GM19025 (cell line): Measurements from ENCODE around the gene GCA.

Experiments used
- ATAC-seq: cut with Tn5 transposase; IDR thresholded peaks from one replicate; pipeline ENCODE4 v1.9.1; 2021; ENCODE audit warnings: mild to moderate bottlenecking, low read depth, moderate library complexity; ENCODE audit not compliant: unreplicated experiment

GCA gene, protein sequence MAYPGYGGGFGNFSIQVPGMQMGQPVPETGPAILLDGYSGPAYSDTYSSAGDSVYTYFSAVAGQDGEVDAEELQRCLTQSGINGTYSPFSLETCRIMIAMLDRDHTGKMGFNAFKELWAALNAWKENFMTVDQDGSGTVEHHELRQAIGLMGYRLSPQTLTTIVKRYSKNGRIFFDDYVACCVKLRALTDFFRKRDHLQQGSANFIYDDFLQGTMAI

DNA sequence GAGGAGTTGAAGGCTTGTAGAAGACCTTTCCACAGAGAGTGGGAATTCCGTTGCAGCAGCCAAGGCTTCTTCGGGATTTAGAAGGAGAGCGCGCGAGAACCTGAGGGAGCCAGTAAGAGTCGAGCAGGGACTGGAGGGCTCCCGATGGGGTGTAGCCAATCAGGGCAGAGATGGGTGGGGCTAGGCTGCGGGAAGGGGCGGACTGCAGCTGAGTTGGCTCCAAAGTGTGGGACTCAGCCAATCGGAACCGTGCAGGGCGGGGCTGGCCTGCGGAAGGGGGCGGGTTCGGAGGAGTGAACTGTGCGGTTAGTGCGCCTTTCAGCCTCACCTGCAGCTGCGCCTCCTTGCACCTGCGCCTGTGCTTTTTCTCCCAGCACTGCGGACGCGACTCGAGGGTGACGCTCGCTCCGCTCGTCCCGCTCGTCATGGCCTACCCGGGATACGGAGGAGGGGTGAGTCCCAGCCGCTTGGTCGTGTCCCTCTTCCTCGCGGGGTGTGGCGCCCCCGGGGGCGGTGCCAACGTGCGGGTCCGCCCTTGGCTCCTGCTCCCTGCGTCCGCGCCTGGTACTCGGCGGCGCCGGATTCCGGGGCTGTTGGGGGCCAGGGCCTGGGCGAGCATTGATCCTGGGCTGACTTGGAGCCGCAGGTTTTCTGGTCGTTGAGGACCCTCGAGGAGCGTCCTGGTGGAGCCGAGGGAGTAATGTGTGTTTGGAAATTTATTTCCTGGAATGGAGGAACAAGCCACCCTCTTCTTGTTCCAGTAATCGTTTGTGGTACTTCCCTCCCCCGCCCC lies at the start of gene GCA:
Gene GCA (plus strand): TSS at position 309 of the 793 bp plus-strand sequence. CDS start 117 bp downstream, at position 426.
- ATAC-seq, result peak; percentile 98

DNA sequence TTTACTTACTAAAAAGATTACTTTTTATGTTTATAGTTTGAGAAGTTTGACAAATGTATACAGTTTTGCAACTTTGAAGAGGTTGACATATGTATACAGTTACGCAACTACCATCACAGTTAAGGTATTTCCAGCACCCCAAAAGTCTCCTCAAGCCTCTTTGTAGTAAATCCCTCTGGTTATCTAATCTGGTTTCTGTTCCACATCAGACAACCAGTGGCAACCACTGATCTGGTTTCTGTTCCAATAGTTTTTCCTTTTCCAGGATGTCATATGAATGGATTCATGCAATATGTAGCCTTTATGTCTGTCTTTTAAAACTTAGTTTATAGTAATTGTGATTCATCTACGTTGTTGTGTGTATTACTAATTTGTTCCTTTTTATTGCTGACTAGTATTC lies 48.9 kb upstream of the GCA start:
- ATAC-seq, result no peak

DNA sequence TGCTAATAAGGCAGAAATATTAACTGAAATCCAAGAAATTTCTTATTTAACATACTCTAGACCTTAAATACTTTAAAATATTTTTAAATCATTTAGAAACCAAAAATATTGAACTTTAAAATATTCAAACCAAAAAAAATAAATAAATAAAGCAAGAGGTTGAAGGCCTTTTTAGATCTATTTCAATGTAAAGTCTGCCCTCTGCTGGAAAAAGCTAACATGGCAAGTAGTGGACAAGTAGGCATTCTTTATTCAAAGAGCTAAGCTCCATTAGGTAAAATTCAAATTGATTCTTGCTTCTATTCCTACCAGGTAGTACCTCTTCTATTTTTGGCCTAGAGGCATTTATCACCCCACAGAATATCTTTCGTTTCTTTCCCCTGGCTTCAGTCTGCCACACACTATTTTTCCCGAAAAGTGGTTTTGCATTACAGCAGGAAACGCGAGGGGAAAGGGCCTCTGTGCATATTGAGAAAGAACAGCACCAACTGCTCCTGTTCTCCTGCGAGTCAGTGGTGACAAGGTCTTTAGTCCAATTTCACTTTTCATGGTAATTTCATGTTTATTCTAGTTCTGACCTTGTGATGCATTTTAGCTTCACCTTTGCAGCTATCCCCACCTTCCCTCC lies 45.9 kb upstream of the GCA start:
- no peak for ATAC-seq

DNA sequence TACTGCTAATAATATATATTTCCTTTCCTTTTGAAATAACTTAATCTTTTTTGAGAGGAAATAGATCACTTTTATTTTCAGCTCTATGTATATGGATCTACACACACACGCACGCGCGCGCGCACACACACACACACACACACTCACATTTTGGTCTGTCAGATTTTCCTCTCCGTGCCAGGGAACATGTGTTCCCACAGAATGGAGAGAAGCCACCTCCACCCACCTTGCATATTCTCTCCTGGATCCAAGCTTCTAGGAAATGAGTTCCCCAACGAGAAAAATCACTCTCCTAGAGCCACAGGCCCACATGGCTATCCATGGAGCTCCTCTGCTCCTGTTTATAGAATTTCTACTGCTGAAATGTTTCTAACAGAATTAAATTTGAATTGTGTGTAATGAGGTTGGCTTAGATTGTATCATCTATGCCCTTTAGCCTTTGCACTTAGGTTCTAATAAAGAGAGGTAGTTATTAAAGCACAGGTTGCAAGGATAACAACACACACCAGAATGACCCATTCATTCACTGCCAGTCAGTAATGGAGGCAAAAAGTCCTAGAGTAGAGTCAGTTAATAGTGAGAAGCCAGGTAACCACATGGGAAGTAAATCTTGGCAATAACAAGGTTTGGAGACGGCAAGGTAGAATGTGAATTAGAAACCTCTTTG lies 45.1 kb upstream of the GCA start:
- ATAC-seq, result no peak

DNA sequence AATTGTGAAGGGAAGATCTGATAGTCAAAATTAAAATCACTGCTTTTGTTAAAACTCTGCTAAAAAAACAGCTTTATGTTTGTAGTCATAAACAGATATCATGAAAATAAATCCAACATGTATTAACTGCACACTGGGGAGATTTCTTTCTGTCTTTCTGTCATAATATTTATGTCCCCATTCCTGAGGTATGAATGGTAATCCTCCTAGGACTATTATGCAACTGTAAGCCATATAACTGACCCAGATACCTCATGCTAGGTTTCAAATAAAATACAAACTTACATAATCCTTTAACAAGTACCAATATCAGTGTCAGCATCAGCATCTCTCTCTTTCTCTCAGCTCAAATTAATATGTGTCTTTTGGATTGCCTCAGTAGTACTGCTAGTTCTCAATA lies 43.7 kb upstream of the GCA start:
- no peak for ATAC-seq

DNA sequence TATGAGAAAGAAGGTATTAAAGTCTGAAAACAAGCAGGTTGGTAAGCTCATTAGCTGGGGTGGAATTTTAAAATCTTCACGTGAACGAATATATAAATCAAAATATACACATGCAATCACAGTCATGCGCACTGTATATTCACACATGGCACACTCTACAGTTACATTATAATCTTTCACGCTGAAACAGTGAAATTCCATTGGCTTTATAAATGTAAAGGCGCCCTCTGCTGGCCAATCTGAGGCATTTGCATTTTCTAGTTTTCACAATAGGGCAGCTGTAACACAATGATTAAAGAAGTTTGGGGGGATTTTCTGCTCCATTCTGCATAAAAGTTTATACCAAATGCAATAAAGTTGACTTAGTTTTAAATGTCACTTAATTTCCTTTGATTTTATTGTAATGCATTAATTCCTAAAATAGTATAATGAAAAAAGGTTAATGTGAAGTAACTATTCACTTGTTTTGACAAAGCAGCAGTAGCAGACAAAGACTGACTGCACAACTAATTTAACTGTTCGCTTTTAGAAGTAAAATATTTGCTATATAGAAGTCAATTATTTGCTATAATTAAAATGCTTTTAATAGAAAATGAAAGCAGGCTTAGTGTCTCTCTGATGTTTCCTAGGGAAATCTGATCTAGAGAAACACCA lies 42.7 kb upstream of the GCA start:
- no peak for ATAC-seq

DNA sequence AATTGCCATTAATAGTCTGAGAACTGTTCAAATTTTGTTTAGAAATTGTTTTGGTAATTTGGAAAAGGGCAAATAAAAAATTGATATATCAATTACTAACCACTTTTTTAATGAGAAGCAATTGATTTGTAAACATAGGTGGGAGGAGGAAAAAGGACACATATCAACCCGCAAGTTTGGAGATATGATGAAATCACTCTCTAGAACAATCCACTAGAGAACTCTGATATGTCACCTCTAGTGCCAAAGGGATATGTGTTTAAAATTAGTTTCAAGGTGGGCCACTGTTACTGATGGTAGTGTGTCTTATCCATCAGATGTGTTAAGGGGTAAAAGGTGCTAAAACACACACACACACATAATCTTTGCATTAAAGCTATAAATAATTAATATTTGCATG lies 42.1 kb upstream of the GCA start:
- ATAC-seq, result no peak

DNA sequence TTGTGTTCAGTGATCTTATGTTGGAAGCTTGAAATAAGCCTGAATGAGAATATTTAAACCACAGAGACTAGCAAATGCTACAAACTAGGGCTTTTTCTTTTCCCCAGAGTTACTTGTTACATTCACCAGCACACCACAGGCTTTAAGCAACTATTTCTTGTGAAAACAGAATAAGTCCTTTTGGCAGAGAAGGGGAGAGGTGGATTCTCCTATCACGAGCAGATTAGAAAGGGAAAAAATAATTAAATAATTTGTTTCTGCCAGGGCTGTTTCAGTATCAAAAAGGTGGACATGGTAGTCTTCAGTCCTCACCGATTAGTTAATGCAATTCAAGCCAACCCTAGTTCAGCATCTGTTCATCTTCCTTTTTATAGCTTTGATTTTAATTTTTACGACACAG lies 38.0 kb upstream of the GCA start:
- no peak for ATAC-seq

DNA sequence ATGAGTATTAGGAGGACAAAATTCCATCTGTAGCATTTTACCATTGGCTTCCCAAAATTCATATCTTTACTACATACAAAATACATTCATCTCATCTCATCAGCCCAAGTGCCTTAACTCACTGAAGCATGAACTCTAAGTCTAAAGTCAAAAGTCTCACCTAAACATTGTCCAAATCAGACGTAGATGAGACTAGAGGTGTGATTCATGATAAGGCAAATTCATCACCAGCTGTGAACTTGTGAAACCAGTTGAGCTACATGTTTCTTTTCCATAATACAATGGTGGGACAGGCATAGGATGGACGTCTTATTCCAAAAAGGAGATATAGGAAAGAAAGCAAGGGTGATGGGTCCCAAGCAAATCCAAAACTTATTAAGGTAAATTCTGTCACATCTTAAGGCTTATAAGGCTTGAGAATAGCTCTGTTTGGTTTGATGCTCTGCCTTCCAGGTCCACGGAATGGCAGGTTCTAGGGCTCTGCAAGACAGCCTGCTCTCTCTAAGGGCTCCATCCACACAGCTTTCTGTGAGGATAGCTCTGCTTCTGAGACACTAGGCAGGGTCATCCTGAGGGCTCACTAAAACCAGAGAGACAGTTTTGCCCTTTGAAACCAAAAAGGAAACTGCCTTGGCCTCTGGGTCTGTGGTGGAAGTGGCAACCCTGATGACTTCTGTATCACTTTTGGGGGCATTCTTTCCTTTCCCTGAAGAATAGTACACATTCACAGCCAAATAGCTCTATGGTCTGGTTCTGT lies 35.0 kb upstream of the GCA start:
- peak; percentile 55 for ATAC-seq

DNA sequence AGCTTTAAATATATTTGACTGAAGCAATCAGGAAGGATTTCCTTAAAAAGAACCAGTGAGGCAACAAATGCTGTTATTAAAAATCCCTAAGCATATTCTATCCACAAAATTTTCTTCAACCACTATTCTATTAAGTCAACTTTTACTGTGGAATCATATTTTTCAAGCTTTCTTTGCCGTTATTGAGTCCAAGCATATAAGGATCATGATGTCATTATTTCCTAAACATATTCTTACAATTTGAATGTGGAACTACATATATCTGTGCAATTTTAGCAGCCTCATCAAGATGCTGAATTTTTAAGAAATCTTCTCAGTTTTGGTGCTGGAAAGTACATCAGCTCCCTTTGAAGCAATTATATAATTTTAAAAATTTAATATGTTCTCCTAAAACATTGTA lies 31.1 kb upstream of the GCA start:
- ATAC-seq, result no peak

DNA sequence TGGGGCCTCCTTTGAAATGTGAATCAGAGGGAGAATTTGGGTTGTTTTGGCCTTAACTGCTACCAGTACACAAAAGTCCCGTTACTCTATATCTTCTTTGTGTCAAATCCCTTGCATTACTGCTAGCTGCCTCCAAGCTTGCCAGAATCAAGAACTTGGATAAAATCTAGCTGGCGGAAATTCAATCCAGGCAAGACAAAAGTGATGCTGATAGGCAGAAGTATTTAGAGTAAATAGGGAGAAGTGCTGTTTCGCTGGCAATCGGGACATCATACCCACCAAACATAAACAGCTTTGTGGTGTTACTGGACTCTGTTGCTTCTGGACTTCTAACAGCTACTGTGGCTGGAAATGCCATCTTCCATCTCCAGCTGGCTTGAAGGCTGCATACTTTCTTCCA lies 28.0 kb upstream of the GCA start:
- ATAC-seq, result no peak

DNA sequence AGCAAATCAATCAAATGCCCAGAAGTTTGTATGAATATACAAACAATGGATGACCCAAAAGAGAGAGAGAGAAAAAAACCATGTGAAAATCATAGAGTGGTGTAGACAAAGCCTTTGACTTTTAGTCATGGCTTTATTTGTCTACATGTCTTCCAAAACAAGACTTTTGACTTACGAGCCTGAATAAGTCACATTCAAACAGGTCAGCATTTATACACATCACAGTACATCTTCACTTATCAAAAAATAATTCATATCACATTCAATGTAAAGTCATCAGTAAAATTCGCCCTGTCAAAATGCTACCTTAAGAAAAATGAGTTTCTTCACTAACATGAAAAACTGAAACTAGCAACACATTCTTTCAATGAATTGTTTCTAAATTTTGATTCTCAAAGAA lies 27.3 kb upstream of the GCA start:
- ATAC-seq, result no peak

DNA sequence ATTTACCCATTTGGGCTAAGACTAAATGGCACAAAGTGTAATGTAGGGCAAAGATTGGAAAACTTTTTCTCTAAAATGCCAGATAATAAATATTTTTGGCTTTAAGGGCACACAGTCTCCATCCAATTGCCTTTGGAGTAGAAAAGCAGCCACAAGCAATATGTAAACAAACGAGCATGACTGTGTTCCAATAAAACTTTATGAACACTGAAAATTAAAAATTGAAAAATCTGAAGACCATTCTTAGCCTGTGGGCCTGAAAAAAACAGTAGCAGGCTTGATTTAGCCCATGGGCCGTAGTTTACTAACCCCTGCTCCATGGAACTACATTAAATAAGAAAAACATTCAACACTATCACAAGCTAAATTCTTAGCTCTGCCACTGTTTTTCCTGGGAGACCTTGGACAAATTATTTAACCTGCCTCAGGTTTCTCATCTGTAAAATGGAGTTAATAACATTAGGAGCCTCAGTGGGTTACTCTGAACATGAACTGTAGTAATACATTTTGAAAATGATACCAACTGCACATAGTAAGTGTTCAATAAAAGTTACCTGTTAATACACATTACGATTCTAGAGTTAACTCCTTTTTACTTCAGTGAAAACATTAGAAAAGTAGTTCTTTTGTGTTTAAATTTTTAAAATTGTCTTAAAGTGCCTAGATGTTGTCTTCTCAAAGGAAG lies 26.7 kb upstream of the GCA start:
- no peak for ATAC-seq

DNA sequence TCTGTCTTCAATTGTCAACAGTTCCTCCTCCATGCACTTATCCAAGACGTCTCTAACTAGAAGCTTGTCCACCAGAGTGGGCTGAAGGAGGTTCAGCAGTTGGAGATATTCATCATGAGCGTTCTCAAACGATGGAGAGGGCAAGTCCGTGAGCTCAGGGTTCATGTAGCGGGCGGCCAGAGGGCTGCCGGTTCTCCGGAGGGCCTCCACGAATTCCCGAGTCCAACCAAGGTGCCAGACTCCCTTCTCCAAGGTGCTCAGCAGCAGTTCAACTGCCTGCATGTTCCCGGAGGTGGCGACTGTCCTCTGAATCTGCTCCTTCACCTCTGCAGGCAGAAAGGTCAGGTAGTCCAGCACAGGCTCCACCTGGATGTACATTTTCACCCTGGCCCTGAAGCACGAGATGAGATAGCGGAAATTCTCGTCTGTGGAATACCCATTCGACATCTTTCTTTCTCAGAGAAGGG lies 26.0 kb upstream of the GCA start:
- no peak for ATAC-seq

DNA sequence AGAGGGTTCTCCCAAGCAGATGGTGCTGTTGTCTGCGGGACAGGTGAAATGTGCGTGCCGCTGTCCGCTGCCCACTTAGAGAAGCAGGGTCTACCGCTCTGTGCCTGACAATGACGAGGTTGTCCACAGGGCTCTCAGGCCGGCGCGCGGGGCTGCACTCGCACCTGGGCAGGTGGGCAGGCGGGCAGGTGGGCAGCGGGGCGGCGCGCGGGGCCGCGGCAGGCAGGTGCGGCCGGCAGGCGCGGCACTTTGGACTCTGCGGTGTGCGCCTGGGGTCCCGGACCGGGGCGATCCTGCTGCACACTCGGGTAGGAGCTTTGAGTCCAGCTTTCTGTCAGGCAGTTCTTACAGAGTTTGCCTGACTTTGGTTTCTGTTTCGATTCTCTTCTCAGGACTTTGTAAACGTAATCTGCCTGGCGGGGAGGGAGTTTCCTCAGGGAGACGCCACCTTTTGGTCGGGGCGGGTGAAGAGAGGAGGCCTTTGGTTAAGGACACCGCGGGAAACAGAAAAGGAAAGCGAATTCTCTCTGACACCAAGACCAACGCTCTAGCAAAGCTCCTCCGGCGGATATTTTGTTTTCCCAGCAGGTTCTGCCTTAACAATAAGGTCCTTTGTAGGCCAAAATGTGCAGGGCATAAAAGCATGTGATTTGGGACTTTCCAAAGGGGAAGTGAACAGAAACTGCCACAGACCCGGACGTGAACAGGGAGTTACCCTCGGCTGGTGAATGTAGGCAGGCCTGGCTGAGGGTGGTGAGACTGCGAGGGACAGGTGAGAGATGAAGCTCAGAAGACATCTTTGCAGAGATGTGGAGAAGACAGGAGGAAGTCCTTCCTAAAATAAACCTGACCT lies 25.4 kb upstream of the GCA start, which contains the start of gene IFIH1:
Gene IFIH1 (minus strand): TSS at position 357 of the 853 bp plus-strand sequence. CDS start 377 bp downstream, outside the sequence.
- ATAC-seq, result peak; percentile 77

DNA sequence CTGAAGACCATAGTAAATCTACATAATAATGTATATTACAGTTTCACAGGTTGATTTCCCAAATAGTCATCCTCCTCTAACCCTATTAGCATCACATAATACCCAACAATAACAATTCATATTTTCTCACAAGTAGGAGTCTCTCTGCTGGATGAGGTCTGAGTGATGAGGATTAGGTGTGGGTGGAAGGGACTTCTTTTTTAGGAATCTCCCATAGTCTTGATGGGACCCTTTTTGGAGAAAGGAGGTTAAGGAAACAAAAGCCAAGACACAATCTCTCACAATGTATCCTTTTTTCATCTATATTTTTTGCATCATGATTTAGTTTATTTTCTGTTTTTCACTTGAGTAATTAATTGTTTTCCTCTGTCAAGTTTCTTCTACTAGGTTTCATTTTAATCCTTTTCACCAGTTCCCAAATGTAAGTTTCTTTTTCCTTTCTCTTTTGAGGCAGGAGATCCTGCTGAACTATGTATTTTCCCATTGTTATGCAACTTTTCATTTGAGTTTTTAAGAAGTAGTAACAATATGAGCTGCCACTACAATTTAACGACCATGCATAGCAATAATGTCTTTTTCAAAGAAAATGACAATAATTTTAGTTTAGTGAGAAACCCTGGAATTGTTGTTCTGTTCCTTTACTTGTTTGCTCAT lies 22.9 kb upstream of the GCA start:
- ATAC-seq, result no peak

DNA sequence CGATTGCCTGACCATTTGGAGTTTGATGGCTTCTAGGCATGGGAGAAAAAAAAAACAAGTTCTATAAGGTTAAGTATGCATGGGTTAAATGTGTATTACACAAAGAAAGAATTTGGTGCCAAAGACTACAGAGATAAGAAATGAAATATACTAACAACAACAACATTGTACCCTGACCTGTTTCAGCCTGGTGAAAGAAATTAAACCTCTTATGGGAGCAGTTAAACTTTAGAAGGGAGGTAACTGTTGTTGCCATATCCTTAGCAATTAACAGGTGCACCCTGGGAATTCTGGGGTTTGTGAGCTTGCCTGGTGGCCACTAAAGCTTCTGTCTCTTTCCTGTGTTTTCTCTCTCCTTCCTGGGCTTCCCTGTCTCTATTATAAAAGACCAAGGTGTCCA lies 19.0 kb upstream of the GCA start:
- no peak for ATAC-seq
